GM10266 (cell line): ENCODE results near the gene THADA.

Experiments used
- DNase-seq: peaks from one replicate; pipeline ENCODE4 v3.0.0; 2012; ENCODE audit errors: extremely low spot score
- CTCF ChIP-seq: IDR thresholded peaks from 2 replicates; pipeline ENCODE4 v1.5.1; 2012; ENCODE audit warnings: mild to moderate bottlenecking, low read depth; ENCODE audit not compliant: control insufficient read depth, insufficient read depth; ENCODE audit errors: missing control alignments

The THADA gene

GRCh38 chr2:43293744-43294695 is 301.8 kb downstream of the THADA start:
- no peak for TF ChIP-seq CTCF
- DNase-seq, result peak; percentile 90

- no peak for DNase-seq
- no peak for TF ChIP-seq CTCF
Observed at GRCh38 chr2:43292851-43293743, 302.7 kb downstream of the THADA start.

- DNase-seq, result no peak
- no peak for TF ChIP-seq CTCF
Observed at GRCh38 chr2:43292297-43292696, 303.5 kb downstream of the THADA start.

GRCh38 chr2:43289331-43289730 is 306.5 kb downstream of the THADA start:
- DNase-seq, result no peak
- no peak for TF ChIP-seq CTCF

GRCh38 chr2:43288417-43289305 is 307.2 kb downstream of the THADA start:
- no peak for TF ChIP-seq CTCF
- no peak for DNase-seq

- TF ChIP-seq CTCF, result no peak
- DNase-seq, result no peak
Observed at GRCh38 chr2:43285987-43286386, 309.9 kb downstream of the THADA start.
